HG02943 (cell line): ENCODE measurements around the gene OSBP2.

Experiments used
- ATAC-seq: cut with Tn5 transposase; IDR thresholded peaks from one replicate; pipeline ENCODE4 v1.9.1; 2021; ENCODE audit warnings: mild to moderate bottlenecking, low read depth, moderate library complexity; ENCODE audit not compliant: unreplicated experiment

The OSBP2 gene

DNA sequence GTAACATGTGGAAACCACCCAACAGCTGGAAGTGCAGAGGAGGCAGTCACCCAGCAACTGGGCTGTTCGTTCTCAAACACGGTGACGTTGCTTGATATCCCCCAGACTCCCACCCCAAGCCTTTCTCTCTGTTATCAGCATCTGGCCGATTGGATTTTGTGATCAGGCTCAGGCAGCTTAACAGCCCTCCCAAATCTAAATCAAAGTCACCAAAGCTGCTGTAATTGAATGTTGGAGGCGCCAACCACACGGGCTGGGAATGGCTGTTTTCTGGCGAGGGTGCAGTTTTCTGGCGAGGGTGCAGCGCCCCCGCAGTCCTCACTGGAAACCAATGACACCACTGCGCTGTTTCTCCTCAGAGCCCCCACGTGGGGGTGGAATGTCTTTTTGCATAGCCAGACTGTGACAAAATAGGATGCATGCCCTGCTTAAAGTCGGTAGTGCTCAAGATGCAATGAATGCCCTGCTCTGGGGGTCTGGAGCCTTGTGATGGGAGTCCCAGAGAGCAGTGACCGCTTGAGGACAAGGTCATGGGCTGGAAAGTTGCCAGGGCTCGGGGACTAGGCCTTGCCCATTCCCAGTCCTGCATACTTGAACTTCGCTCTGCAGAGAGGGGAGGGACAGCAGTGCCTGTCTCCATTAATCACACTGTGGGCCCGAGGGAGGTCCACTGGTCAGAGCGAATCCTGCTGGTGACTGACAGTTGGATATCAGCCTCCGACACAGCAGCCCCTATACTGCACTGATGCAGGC, 168.6 kb downstream of the OSBP2 start:
- ATAC-seq = no peak

DNA sequence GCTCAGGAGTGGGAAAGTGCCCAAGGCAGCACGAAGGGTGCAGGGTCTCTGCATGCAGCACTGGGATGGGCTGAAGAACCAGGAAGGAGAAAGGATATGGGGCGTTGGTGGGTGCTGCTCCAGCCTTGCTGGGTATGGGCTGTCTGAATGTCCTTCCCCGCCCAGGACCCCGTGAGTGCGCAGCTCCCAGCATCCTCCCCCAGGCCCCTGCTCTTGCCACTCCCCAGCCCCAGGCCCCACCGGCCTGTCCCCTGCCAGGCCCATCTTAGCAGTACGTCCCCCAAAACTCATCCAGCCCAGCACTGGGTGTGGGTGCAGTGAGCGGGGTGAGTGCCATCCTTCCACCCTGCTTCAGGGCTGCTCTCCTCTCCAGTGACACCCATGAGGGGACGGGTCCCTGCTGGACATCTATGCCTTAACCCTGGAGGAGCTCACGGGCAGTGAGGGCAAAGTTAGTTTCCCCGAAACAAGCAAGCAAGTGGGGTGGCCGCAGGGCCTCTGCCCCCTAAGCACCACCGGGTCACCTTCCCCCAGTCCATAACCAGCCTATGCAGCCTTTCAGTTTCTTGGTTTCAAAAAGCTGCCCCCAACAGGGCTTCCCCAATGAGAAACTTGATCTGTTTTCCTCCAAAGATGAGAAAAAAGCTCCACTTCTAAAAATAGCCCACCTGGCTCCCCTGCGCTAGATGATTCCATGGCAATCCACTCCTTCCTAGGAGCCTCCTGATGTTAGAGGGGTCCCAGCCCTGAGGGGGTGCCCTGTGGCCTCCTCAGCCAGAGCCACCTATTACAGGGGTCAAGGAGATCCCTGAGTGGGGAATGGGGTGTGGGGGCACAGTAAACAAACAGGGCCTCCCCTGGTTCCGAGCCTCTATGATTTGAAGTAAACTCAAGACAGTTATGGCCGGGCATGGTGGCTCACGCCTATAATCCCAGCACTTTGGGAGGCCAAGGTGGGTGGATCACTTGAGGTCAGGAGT, 170.1 kb downstream of the OSBP2 start:
- ATAC-seq = no peak

DNA sequence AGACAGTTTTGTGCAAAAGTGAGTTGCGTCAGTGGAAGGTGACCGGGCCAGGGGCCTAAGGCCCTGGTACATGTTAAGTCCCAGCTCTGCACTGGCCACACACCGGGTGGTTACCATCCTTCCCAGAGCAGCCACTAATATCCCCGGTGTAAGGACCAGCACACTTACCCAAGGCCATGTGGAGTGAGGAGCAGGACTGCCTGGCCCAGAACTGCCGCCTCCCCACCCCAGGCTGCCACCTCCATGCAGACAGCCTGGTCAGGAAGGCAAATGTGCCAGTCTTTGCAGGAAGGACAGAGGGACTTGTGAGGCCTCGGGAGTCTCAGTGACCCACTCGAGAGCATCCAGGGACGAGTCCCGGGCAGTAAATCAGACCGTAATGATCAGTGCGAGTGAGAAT, 171.0 kb downstream of the OSBP2 start:
- no peak for ATAC-seq

DNA sequence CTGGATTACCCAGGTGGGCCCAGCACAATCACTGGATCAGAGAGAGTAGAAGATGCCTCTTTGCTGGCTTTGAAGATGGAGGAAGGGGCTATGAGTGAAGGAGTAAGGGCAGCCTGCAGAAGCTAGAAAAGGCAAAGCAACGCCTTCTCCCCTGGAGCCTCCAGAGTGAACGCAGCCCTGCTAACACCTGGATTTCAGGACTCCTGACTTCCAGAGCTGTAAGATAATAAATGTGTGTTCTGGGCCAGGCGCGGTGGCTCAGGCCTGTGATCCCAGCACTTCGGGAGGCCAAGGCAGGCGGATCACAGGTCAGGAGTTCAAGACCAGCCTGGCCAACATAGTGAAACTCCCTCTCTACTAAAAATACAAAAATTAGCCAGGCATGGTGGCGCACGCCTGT, 171.5 kb downstream of the OSBP2 start:
- ATAC-seq = no peak

DNA sequence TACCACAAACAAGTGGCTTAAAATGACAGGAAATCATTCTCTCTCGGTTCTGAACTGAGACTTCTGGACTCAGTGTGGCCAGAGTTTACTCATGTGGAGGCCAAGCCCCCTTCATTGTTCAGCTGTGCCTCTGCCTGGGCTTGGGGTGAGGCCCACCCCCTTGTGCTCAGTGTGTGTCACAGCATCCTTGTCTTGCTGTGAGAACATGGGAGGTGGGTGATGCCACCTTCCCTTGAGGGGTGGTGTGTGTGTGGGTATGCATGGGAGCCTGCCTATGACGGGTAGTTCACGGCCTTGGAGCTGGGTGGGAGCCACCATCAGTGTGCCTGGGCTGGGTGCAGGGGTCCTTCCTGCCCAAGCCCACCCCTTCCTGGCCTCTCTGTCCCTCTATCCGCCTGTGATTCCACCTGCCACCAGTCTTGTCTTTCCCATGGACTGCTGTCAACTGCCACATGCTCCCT, 172.2 kb downstream of the OSBP2 start:
- ATAC-seq = no peak

DNA sequence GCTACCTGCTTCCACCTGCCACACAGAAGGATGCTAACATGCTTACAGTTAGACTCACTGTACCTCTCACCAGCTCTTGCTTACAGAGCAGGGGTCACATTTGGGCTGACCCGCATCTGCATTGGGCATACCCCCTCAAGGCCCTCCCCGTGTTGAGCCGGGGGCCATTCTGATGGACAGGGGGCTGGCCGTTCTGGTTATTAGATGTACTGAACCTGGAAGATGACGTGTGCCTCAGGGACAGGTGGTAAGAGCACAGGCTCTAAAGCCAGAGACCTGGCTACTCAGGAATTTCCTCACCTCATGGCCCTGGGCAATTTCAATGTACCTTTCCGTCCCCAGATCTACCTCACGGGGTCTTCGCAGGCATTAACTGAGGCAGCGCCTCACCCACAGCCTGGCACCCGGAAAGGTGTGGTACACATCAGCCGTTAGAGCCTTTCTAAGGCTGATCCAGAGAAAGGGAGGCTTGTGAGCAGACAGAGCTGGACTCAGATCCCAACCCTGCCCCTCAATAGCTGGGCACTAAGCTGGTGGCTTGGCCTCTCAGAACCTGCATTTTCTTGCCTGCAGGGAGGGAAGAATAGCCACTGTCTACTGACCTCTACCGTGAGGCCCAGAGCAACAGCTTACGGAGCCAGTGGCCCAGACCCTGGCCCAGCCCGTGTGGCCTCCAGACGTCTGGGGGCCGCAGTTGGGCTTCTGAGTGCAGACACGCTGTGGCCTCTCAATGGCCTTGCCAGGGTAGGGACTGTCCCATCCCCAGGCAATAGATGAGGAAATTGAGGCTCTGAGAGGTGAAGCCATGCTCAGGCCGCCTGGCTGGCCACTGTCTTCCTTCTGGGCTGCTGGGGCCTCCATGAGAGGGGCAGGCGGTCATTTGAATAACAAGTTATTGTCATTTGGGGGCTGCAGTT, 173.3 kb downstream of the OSBP2 start:
- no peak for ATAC-seq

DNA sequence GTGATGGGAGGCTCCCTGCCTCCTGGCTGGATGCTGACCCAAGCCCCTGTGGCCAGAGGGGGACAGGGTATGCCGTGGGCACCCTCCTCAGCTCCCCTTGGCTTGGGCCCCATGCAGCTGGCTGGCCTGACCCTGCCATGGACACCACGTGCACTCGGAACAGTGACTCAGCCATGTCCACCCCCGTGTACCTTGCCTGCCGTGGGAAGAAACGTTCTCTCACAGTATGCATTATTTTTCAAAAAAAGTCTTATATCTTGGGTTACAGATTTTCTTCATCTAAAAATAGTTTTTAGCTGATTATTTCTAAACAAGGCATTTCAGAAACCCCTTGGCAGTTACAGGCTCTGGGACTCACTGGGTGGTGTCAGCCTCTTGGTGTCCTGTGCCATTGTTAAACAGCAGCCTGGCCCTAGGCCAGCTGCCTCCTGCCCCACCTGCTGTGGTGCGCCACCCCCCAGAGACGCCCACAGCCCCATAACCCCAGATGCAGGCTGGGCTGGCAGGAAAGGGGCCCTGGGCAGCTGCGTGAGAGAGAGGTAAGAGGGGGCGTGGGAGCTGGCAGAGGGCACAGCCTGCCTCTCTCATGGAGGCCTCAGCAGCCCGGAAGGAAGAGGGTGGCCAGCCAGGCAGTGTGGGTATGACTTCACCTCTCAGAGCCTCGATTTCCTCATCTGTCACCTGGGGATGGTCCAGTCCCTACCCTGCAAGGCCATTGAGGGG, 174.2 kb downstream of the OSBP2 start:
- ATAC-seq = no peak

DNA sequence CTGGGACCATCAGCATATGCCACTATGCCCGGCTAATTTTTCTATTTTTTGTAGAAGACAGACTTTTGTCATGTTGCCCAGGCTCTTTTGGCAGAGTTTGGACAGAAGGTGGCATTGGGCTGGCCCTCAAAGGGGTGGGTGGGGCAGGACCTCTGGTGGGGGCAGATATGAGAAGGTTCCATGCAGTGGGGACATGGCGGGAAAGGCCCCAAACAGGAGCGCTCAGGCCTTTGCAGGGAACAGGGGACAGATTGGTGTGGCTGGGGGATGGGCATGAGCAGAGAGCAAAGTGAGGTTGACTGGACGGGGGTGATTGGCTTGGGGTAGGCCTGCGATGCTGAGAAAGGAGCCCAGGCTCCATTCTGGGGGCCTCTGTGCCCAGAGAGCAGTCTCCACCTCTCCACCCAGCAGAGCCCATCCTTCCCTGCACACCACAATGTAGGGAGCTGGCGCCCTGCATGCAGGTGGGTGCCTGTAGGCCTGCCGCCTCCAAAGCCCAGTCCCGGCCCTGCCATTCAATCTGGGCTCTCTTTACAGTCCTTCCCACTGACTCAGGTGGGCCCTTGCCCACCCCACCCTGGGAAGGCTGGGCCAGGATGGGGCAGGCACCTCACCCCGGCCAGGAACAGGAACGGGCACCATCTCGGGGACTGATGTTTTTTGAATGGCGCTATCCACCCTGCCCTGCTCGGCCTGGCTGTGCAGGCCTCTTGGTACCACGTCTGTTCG, 175.2 kb downstream of the OSBP2 start:
- ATAC-seq = no peak

DNA sequence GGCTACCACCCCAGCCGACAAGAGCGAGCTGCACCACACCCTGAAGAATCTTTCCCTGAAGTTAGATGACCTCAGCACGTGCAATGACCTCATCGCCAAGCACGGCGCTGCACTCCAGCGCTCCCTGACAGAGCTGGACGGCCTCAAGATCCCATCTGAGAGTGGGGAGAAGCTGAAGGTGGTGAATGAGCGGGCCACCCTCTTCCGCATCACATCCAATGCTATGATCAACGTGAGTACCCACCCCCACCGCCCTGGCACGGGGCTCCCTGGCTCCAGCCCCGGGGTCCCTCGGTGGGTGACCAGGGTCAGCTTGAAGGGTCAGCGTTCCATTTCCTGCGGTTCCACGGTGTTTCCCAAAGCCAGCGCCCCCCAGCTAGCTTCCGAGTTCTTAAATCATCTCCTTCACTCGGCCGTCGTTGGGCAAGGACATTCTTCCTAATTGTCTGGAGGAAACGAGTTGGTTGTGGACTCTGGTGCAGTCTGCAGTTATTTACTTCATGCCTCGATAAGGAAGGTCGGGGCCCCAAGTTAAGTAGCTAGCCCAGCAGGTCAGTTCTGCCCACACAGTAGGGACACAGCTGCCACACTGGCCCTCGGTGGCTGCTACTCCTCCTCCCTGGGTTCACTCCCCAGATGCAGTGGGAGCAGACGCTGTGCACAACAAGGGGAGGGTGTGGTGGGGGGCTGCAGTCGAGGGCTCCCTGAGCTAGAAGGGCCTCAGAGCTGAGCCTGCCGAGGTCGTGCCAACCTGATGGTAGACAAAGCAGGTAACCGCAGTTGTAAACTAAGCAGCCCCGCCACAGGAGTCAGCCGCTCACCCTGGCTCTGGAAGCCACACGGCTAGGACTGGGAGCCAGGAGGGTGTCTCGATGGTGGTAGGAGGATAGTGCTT, 176.0 kb downstream of the OSBP2 start:
- ATAC-seq = no peak

DNA sequence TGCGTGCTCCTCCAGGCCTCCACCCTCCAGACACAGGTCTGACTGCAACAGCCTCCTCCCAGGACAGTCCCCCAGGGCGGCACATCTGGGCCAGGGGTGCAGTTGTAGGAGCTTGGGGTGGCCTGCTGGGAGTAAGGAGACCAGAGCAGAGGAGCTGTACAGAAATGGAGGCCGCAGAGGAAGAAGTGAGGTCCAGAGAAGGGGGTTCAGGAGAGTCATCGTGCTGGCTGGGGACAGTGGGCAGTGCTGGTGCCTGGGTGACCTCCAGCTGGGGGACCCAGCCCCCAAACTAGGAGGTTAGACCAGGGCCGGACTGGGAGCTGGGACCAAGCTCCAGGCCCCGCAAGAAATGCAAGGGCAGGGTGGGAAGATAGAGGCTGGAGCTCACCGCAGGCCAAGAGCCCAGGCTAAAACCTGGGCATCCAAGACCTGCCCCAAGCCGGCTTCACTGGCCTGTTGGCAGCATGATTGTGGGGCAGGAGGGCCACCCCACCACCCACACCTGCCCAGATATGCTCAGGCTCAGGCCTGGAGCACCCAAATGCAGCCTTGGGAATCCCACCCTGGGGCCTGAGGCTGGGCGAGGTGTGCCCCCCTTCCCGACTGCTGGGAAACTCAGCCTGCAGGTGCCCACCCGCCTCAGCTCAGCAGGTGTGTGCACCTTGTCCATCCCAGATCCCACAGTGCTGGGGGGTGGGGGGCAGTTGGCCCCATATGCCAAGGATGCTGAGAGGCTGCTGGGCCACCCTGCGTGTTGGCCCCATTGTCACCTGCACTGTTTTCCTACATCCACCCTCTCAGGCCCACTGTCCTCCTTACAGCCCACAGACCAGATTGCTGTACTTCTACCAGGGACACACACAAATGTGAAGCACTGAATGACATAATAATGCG, 177.0 kb downstream of the OSBP2 start:
- ATAC-seq = no peak

DNA sequence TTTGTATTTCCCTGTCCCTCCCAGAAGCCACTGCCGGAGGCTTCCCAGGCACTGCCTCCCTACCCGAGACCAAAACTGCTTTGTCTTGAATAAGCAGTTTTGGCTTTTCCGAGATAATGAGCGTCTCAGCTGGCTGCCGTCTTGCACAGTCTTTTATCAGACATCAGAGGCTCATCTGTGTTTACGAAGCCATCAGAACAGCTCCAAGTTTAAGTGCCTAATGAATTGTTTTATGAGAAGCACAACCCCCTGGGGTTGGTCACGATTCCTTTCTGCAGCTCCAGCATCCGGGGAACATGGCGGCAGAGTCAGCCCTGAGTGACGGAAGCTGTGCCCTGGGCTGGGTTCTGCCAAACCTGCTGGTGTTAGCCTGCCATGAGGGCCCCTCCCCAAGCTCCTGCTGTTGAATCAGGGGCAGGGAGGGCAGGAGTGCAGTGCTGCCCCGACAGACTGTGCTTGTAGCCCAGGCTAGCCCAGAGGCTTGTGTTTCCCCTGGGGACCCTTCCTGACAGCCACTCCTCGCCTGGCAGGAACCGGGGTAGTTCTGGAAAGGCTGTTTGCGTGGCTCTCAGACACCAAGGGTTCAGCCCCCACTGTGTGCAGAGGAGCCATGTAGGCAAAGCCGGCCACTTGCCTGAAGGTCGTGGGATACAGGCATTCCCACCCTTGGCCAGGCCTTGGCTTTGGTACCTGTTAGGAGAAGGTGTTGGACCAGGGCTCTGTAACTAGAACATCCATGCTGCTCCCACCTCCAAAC, 177.8 kb downstream of the OSBP2 start:
- ATAC-seq = no peak

DNA sequence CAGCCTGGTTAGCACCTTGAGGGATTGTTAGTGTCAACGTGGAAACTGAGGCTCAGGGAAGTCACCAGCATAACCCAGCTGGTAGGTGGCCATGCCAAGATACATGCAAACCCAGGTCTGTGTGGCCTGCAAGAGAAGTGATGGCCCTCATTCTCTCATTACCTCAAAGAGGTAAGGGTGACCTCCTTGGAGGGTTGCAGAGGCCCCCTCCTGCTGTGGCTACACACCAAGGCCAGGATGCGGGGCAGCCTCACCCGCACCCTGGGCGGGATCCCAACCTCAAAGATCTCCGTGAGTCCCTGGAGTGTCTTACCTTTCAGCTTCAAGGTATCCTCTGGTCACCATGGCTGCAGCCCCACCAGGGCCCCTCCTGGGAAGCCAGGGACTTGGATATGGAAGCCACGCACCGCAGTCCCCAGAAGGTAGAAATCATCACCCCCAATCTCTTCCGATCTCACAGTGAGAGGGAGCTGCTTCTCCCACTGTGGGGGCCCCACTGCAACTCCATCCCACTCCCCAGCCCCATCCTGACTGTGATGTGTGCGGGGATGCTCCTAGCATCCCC, 178.5 kb downstream of the OSBP2 start:
- ATAC-seq = no peak

DNA sequence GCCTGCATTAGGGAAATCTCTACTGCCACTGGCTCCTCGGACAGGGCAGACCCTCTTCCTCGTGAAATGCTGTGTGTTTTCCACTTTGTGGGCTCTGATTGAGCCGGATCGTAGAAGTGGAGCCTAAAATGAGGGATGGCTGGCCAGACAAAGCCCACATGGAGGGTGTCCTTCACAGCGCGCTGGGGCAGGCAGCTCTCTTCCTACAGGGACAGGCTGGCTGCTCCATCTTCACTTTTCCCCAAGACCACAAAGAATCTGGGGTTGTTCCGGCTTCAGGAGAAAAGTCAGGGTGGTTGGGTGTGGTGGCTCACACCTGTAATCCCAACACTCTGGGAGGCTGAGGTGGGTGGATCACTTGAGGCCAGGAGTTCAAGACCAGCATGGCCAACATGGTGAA, 179.0 kb downstream of the OSBP2 start:
- ATAC-seq = no peak

DNA sequence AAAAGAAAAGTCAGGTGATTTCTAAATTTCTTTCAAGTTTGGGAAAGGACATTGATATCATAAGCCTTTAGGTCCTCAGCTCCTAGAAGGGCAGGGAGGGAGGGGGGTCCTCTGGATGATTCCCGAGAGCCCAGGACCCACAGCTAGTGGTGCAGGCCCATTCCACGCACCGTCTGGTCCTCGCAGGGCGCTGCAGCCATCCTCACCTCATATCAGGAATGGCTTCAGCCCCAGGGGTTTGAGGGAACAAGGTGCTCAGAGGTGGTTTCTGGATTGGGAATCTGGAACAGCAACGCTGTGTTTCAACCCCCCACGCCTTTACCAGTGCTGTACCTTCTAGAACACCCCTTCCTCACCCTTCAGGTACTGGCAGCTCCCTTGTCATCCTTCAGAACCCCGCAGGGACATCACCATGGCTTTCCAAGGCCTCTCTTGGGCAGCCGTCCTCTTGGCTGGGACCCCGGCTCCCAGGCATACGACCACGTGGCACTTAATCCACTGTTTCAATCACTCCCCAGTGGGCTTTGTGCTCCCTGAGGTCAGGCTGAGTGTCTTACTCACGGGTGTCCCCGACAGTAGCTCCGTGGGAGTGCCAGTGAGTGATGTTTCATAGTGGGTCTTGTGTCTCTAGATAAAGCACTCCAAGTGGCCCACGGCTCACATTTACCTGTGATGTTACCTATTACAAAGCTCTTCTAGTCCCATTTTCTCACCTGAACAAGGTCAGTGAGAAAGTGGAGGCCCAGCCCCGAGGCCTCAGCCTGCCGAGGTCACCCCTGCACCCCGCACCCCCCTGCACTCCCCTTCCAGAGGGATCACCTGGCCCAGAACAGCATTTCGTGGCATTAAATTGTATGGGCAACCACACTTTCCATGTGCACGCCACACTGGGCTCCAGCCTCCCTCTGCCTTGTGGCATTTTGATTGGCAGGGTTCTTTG, 180.0 kb downstream of the OSBP2 start:
- no peak for ATAC-seq
